ENCODE measurements around the gene LAMA3. TPM values are rescaled to one million over a fixed set of nuclear protein-coding genes. Genes with fewer than 3 reads are reported as not detected.
A peak's percentile ranks its signal among the peaks of the same experiment; 100 is the strongest.

LAMA3 gene, protein sequence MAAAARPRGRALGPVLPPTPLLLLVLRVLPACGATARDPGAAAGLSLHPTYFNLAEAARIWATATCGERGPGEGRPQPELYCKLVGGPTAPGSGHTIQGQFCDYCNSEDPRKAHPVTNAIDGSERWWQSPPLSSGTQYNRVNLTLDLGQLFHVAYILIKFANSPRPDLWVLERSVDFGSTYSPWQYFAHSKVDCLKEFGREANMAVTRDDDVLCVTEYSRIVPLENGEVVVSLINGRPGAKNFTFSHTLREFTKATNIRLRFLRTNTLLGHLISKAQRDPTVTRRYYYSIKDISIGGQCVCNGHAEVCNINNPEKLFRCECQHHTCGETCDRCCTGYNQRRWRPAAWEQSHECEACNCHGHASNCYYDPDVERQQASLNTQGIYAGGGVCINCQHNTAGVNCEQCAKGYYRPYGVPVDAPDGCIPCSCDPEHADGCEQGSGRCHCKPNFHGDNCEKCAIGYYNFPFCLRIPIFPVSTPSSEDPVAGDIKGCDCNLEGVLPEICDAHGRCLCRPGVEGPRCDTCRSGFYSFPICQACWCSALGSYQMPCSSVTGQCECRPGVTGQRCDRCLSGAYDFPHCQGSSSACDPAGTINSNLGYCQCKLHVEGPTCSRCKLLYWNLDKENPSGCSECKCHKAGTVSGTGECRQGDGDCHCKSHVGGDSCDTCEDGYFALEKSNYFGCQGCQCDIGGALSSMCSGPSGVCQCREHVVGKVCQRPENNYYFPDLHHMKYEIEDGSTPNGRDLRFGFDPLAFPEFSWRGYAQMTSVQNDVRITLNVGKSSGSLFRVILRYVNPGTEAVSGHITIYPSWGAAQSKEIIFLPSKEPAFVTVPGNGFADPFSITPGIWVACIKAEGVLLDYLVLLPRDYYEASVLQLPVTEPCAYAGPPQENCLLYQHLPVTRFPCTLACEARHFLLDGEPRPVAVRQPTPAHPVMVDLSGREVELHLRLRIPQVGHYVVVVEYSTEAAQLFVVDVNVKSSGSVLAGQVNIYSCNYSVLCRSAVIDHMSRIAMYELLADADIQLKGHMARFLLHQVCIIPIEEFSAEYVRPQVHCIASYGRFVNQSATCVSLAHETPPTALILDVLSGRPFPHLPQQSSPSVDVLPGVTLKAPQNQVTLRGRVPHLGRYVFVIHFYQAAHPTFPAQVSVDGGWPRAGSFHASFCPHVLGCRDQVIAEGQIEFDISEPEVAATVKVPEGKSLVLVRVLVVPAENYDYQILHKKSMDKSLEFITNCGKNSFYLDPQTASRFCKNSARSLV (N-terminal part only)
- 100 to 1,000 TPM; 155 to 456 (median 173) TPM for total RNA-seq

- peak; percentile 54 to 92 for DNase-seq (ENCODE audit: low spot score in 2 of 2)
- TF ChIP-seq POLR2A (IDR thresholded peaks at IDR 0.05) (no peak), CTCF (IDR thresholded peaks at IDR 0.05) (no peak)
- intact Hi-C loops (cut with DNase I; ENCODE audit: low total_unique reads) = no loop called here
- peak within 1 kb of the TSS; percentile 39 for H3K4me3 ChIP-seq (ENCODE audit: low read depth, poor library complexity, severe bottlenecking)
- WGBS, 2 donors = 1% methylated on average over 13 to 44 of the region's 45 CpGs
Measured at GRCh38 chr18:23689031-23689615, at the start of gene LAMA3. TSS of gene LAMA3 (plus strand) at chr18:23689453. CDS start at chr18:23689684, 231 bp downstream.

DNA sequence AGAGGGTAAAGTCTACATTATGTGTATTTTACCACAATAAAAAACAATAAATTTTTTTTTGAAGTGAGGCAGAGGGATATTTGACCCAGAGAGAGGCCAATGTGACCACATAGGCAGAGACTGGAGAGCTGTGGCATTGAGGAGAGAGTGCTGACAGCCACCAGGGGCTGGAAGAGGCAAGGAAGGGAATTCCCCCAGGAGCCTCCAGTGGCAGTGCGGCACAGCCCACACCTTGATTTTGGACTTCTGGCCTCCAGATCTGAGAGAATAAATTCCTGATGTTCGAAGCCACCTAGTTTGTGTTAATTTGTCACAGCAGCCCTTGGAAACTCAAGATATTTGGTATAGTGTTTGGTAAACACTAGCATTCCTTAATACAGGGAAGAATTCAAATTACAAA is 49.2 kb upstream of the LAMA3 start:
- TF ChIP-seq CTCF (IDR thresholded peaks at IDR 0.05) (no peak), POLR2A (IDR thresholded peaks at IDR 0.05) (no peak)
- no peak overlapping the region for H3K4me3 ChIP-seq (ENCODE audit: low read depth, poor library complexity, severe bottlenecking)
- DNase-seq (ENCODE audit: low spot score in 2 of 2) = no peak
- WGBS, 2 donors = 77 to 91% methylated on average over 2 of the region's 2 CpGs
- intact Hi-C loops (cut with DNase I; ENCODE audit: low total_unique reads) = no loop called here

- TF ChIP-seq CTCF (IDR thresholded peaks at IDR 0.05) = no peak
- TF ChIP-seq POLR2A (IDR thresholded peaks at IDR 0.05) = no peak
- no peak for DNase-seq (ENCODE audit: low spot score in 2 of 2)
- intact Hi-C loops (cut with DNase I; ENCODE audit: low total_unique reads) = no loop called here
Measured at GRCh38 chr18:23641143-23641720, 48.0 kb upstream of the LAMA3 start.

GRCh38 chr18:23641937-23642666 is 47.2 kb upstream of the LAMA3 start:
- DNase-seq (ENCODE audit: low spot score in 2 of 2) = no peak
- no peak for TF ChIP-seq POLR2A (IDR thresholded peaks at IDR 0.05)
- no peak for TF ChIP-seq CTCF (IDR thresholded peaks at IDR 0.05)
- intact Hi-C loops (cut with DNase I; ENCODE audit: low total_unique reads) = no loop called here
- H3K4me3 ChIP-seq (ENCODE audit: low read depth, poor library complexity, severe bottlenecking) = no peak overlapping the region
- 84% methylated on average over 9 to 10 of the region's 11 CpGs for WGBS, 2 donors

More at GRCh38 chr18:23641143-23641720, 48.0 kb upstream of the LAMA3 start:
- WGBS, 2 donors = 95 to 96% methylated on average over 8 to 10 of the region's 11 CpGs
- H3K4me3 ChIP-seq (ENCODE audit: low read depth, poor library complexity, severe bottlenecking) = no peak overlapping the region
